Tibial nerve (tissue), 4 donors: ENCODE measurements around the gene LDAH. TPM values are rescaled to one million over a fixed set of nuclear protein-coding genes. Genes with fewer than 3 reads are reported as not detected.

ENCODE experiments used
- DNase-seq, 2 donors: peaks; one replicate each; pipeline ENCODE4 v3.0.0-alpha.2; 2019; ENCODE audit warnings: low spot score in 2 of 2
- H3K27ac ChIP-seq, 4 donors: fragments of 200-600 bp; sonication (generic) in 3 of 4; one replicate each; pipeline ENCODE4 v1.5.1; 2017 to 2019; ENCODE audit warnings: mild to moderate bottlenecking in 1 of 4
- H3K27me3 ChIP-seq, 2 donors: fragments of 200-600 bp; sonication (generic) in 1 of 2; one replicate each; pipeline versions ENCODE4 v1.5.1 to v1.6.0; 2017 to 2019
- H3K36me3 ChIP-seq, 3 donors: fragments of 200-600 bp; sonication (generic); one replicate each; pipeline ENCODE4 v1.5.1; 2018 to 2019
- H3K4me1 ChIP-seq, 4 donors: fragments of 200-600 bp; sonication (generic) in 3 of 4; one replicate each; pipeline ENCODE4 v1.5.1; 2017 to 2019
- H3K4me3 ChIP-seq, 4 donors: fragments of 200-600 bp; sonication (generic) in 3 of 4; one replicate each; pipeline ENCODE4 v1.5.1; 2017 to 2019; ENCODE audit warnings: mild to moderate bottlenecking in 1 of 4, moderate library complexity in 1 of 4
- H3K9me3 ChIP-seq, 4 donors: fragments of 200-600 bp; sonication (generic) in 3 of 4; one replicate each; pipeline ENCODE4 v1.5.1; 2017 to 2019
- EP300 ChIP-seq, 2 donors: sonication (generic); formaldehyde crosslinking; IDR thresholded peaks; one replicate each; pipeline ENCODE4 v1.6.1; 2017; ENCODE audit warnings: antibody characterized with exemption in 2 of 2, mild to moderate bottlenecking in 1 of 2
- POLR2A ChIP-seq, 2 donors: fragments of 450-650 bp; IDR thresholded peaks; one replicate each; pipeline ENCODE4 v1.6.1; 2017; ENCODE audit warnings: antibody characterized with exemption in 2 of 2, mild to moderate bottlenecking in 2 of 2, moderate library complexity in 2 of 2
- WGBS, 2 donors: methylation state at CpG; one replicate each; pipeline ENCODE4 v1.1.5; 2018; 5-methylcytosine and 5-hydroxymethylcytosine counted together
- total RNA-seq, 4 donors: library from RNA; depleted of rRNA; stranded (reverse); fragments of >200 nt; gene quantifications; one replicate each; pipeline ENCODE4 v1.1.0, GENCODE V29; 2016
- TF ChIP-seq, protein P1 (sequence below), 5 experiments: fragments of 200-600 bp in 3 of 5; fragments of 450-650 bp in 2 of 5; sonication (generic) in 3 of 5; IDR thresholded peaks; one replicate each; pipeline ENCODE4 v1.5.1; 2016 to 2019; ENCODE audit warnings: antibody characterized with exemption in 5 of 5, mild to moderate bottlenecking in 3 of 5, moderate library complexity in 2 of 5

LDAH gene
- total RNA-seq, 4 donors from 2014 or later: 13.4 to 27.1 (median 15.7) TPM

DNA sequence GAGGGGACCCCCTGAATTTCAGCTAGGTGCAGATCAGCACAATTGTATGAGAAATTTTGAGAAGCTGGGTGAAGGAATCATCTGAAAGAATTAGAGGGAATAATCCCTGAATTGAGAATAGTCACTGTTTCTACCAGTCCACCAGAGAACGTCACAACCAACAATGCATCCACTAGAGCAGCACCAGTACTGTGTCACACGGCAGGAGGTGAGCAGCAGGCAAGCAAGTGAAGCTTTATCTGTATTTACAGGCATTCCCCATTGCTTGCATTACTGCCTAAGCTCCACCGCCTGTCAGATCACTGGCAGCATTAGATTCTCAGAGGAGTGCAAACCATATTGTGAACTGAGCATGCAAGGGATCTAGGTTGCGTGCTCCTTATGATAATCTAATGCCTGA, 115.3 kb downstream of the LDAH start:
- TF ChIP-seq POLR2A (IDR thresholded peaks at IDR 0.05) (no peak), EP300 (IDR thresholded peaks at IDR 0.05) (no peak)
- TF ChIP-seq, protein P1, sequence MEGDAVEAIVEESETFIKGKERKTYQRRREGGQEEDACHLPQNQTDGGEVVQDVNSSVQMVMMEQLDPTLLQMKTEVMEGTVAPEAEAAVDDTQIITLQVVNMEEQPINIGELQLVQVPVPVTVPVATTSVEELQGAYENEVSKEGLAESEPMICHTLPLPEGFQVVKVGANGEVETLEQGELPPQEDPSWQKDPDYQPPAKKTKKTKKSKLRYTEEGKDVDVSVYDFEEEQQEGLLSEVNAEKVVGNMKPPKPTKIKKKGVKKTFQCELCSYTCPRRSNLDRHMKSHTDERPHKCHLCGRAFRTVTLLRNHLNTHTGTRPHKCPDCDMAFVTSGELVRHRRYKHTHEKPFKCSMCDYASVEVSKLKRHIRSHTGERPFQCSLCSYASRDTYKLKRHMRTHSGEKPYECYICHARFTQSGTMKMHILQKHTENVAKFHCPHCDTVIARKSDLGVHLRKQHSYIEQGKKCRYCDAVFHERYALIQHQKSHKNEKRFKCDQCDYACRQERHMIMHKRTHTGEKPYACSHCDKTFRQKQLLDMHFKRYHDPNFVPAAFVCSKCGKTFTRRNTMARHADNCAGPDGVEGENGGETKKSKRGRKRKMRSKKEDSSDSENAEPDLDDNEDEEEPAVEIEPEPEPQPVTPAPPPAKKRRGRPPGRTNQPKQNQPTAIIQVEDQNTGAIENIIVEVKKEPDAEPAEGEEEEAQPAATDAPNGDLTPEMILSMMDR (IDR thresholded peaks at IDR 0.05): no peak
- DNase-seq: no peak
- H3K4me3 ChIP-seq: no peak overlapping the region
- 85 to 89% methylated on average over 4 of the region's 4 CpGs for WGBS, 2 donors
- no peaks in the 10 kb centered on the region for H3K4me1 ChIP-seq
- no peaks in the 10 kb centered on the region for H3K9me3 ChIP-seq
- H3K27me3 ChIP-seq: no peaks in the 10 kb centered on the region
- H3K27ac ChIP-seq: no peak overlapping the region
- H3K36me3 ChIP-seq: peaks cover 0 to 15% (median 0%) of the 10 kb centered on the region in 3 donors

- Histone ChIP-seq H3K27ac (no peak overlapping the region), H3K27me3 (no peaks in the 10 kb centered on the region), H3K36me3 (peaks cover 0 to 10% (median 0%) of the 10 kb centered on the region in 3 donors), H3K9me3 (no peaks in the 10 kb centered on the region), H3K4me1 (no peaks in the 10 kb centered on the region), H3K4me3 (no peak overlapping the region)
- 74 to 81% methylated on average over 3 of the region's 3 CpGs for WGBS, 2 donors
- no peak for TF ChIP-seq POLR2A (IDR thresholded peaks at IDR 0.05)
- TF ChIP-seq EP300 (IDR thresholded peaks at IDR 0.05): no peak
- TF ChIP-seq, protein P1 (IDR thresholded peaks at IDR 0.05): no peak
- DNase-seq: no peak
Measured at GRCh38 chr2:20706786-20707185, 116.1 kb downstream of the LDAH start.

DNA sequence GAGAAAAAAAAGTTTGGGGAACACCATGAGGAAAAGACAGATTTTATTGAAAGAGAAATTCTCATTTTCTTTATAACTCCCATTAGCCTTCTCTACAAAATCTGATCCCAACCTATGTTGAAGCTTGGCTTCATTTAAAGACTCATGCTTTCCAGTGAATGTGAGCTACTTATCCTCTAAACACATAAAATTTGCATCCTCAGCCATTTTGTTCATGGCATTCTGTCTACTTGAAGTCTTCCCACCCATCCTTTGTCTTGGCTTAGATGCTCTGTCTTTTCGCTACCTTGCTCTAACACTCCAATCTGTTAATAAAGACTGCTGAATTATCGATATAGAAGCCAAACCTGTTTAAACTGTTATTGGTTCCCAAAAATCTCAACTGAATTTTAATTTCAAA, 116.7 kb downstream of the LDAH start:
- H3K36me3 ChIP-seq: peaks cover 0 to 5% (median 0%) of the 10 kb centered on the region in 3 donors
- no peaks in the 10 kb centered on the region for H3K27me3 ChIP-seq
- H3K9me3 ChIP-seq: no peaks in the 10 kb centered on the region
- 98 to 100% methylated on average over 2 of the region's 2 CpGs for WGBS, 2 donors
- H3K4me1 ChIP-seq: no peaks in the 10 kb centered on the region
- H3K27ac ChIP-seq: no peak overlapping the region
- TF ChIP-seq, protein P1 (IDR thresholded peaks at IDR 0.05): no peak
- TF ChIP-seq POLR2A (IDR thresholded peaks at IDR 0.05): no peak
- TF ChIP-seq EP300 (IDR thresholded peaks at IDR 0.05): no peak
- H3K4me3 ChIP-seq: no peak overlapping the region
- no peak for DNase-seq

DNA sequence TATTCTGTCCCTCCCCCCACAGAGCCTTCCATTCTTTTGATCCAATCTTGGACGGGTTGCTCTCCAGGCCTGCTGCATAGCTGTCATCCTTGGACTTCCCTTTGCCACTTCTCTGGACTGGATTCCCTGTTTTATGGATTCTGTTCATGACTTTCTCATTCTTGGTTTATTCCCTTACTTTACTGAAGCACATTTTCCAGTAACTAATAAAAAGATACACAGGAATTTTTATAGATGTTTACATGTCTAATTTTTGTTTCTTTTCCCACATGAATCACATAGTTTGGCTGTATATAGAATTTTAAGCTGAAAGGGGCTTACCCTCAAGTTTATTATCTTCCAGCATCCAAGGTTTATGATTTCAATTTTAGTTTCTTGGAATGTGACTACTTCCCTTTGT, 118.0 kb downstream of the LDAH start:
- Histone ChIP-seq H3K27ac (no peak overlapping the region), H3K4me1 (peaks cover 0 to 2% (median 0%) of the 10 kb centered on the region in 4 donors), H3K27me3 (no peaks in the 10 kb centered on the region), H3K9me3 (no peaks in the 10 kb centered on the region), H3K4me3 (no peak overlapping the region), H3K36me3 (peaks cover 0 to 5% (median 0%) of the 10 kb centered on the region in 3 donors)
- no peak for DNase-seq
- TF ChIP-seq POLR2A (IDR thresholded peaks at IDR 0.05) (no peak), EP300 (IDR thresholded peaks at IDR 0.05) (no peak)
- TF ChIP-seq, protein P1 (IDR thresholded peaks at IDR 0.05): no peak
- WGBS, 2 donors: 26 to 50% methylated on average over 1 of the region's 1 CpG

DNA sequence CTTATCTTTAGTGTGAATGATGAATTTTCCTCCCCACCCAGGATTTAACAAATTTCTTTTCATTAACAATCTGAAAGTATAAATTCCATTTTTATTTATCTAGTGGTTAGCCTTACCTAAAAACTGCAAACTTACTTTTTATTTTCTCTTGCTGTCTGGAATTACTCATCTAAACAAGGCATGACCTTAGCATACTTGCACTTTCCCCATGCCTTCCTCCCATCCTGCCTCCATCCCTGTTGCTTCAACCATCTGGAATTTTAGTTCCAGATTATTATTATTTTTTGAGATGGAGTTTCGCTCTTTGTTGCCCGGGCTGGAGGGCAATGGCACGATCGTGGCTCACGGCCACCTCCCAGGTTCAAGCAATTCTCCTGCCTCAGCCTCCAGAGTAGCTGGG, 120.3 kb downstream of the LDAH start:
- Histone ChIP-seq H3K4me3 (no peak overlapping the region), H3K27ac (no peak overlapping the region), H3K4me1 (peaks cover 0 to 7% (median 1%) of the 10 kb centered on the region in 4 donors), H3K36me3 (peaks cover 0 to 9% (median 0%) of the 10 kb centered on the region in 3 donors), H3K27me3 (no peaks in the 10 kb centered on the region), H3K9me3 (no peaks in the 10 kb centered on the region)
- 81 to 85% methylated on average over 5 of the region's 5 CpGs for WGBS, 2 donors
- TF ChIP-seq EP300 (IDR thresholded peaks at IDR 0.05): no peak
- TF ChIP-seq, protein P1 (IDR thresholded peaks at IDR 0.05): no peak
- TF ChIP-seq POLR2A (IDR thresholded peaks at IDR 0.05): no peak
- DNase-seq: no peak
